BJ (cell line): ENCODE data around the gene TFF2. TPM values are rescaled to one million over a fixed set of nuclear protein-coding genes. Genes with fewer than 3 reads are reported as not detected.

Experiments used
- CTCF ChIA-PET: fragments of 350-600 bp; formaldehyde crosslinking; extraction: SDS; loops from one replicate; lab custom pipeline; 2021; ENCODE audit warnings: antibody characterized with exemption, inconsistent platforms; lab: Yijun Ruan, JAX
- POLR2A ChIA-PET: fragments of 300-600 bp; sonication (Branson Sonifier 250); formaldehyde crosslinking; extraction: SDS; loops from one replicate; lab custom pipeline; 2021; ENCODE audit warnings: antibody characterized with exemption; lab: Charles Lee
- DNase-seq: peaks from one replicate; pipeline ENCODE4 v3.0.0-alpha.2; 2011; ENCODE audit warnings: low read depth
- H3K27me3 ChIP-seq: 2 replicates; pipeline ENCODE4 v1.6.0; 2011; ENCODE audit warnings: low read length; ENCODE audit not compliant: control insufficient read depth, insufficient read depth
- H3K36me3 ChIP-seq: 2 replicates; pipeline ENCODE4 v1.5.1; 2011; ENCODE audit warnings: low read length; ENCODE audit not compliant: control insufficient read depth, insufficient read depth
- H3K4me3 ChIP-seq: 2 replicates; pipeline ENCODE4 v1.5.1; 2011; ENCODE audit warnings: low read depth, mild to moderate bottlenecking, control low read depth, low read length
- polyA plus RNA-seq: library from polyadenylated mRNA; depleted of rRNA; stranded (reverse); fragments of >200 nt; gene quantifications from 2 replicates; pipeline ENCODE4 v1.2.3, GENCODE V29; 2011
- TF ChIP-seq, protein P1 (sequence below): IDR thresholded peaks from 2 replicates; pipeline ENCODE4 v1.5.1; 2011; ENCODE audit warnings: low read depth, mild to moderate bottlenecking, control low read depth, inconsistent platforms, low read length, moderate library complexity; ENCODE audit not compliant: insufficient read depth

TFF2 gene
- polyA plus RNA-seq, 1 experiment, result not detected

DNA sequence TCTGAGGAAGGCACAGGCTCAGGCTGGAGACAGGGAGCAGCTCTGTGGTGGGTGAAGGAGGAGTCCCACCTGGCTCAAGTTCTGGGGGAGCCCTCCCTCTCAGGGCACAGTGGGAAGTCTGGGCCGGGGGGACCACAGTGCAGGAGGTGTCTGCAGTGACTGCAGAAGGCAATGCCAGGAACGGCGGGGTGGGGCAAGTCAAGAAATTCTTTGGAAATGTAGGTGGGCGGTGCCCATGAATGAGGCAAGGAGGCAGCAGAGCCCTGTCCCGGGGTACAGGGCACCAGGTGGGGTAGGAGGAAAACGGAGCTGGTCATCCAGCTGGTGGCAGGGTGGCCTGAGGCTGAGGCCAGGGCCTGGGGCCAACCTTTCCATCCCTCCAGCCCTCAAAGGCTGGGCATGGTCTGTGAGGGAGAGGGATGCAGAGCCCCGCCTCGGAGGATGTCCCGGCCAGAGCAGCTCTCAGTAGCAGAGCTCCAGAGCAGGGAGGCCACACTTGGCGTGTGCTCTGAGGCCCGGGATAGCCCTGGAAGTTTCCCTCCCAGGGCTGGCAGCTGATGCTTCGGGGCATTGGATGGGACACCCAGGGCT lies 40.3 kb downstream of the TFF2 start:
- POLR2A ChIA-PET, result no interaction called here
- Histone ChIP-seq H3K4me3 (no peak overlapping the region), H3K27me3 (peaks cover 5% of the 10 kb centered on the region; the same call in 1 of the 2 replicates), H3K36me3 (no peaks in the 10 kb centered on the region)
- CTCF ChIA-PET, result interaction anchor here (0.8 to 3.4 kb wide), 10 partner anchors 9 to 165 kb away, joined by 3 to 19 read pairs (median 8); no protein-coding TSS in a partner anchor
- no peak for DNase-seq
- TF ChIP-seq, protein P1, sequence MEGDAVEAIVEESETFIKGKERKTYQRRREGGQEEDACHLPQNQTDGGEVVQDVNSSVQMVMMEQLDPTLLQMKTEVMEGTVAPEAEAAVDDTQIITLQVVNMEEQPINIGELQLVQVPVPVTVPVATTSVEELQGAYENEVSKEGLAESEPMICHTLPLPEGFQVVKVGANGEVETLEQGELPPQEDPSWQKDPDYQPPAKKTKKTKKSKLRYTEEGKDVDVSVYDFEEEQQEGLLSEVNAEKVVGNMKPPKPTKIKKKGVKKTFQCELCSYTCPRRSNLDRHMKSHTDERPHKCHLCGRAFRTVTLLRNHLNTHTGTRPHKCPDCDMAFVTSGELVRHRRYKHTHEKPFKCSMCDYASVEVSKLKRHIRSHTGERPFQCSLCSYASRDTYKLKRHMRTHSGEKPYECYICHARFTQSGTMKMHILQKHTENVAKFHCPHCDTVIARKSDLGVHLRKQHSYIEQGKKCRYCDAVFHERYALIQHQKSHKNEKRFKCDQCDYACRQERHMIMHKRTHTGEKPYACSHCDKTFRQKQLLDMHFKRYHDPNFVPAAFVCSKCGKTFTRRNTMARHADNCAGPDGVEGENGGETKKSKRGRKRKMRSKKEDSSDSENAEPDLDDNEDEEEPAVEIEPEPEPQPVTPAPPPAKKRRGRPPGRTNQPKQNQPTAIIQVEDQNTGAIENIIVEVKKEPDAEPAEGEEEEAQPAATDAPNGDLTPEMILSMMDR, result no peak

- CTCF ChIA-PET, result interaction anchor here (0.8 to 3.4 kb wide), 10 partner anchors 8 to 164 kb away, joined by 3 to 19 read pairs (median 8); no protein-coding TSS in a partner anchor
- H3K27me3 ChIP-seq, result peaks cover 5% of the 10 kb centered on the region; the same call in 1 of the 2 replicates
- no peak overlapping the region for H3K4me3 ChIP-seq
- no peak for DNase-seq
- POLR2A ChIA-PET, result no interaction called here
- TF ChIP-seq, protein P1, result peak; percentile 69
- no peaks in the 10 kb centered on the region for H3K36me3 ChIP-seq
Measured at GRCh38 chr21:42309753-42310213, 41.0 kb downstream of the TFF2 start.

- peaks cover 5% of the 10 kb centered on the region; the same call in 1 of the 2 replicates for H3K27me3 ChIP-seq
- no peak overlapping the region for H3K4me3 ChIP-seq
- DNase-seq, result no peak
- ChIA-PET POLR2A (no interaction called here), CTCF (interaction anchor here (1.0 to 3.4 kb wide), 7 partner anchors 10 to 164 kb away, joined by 3 to 19 read pairs (median 7); no protein-coding TSS in a partner anchor)
- TF ChIP-seq, protein P1, result no peak
- no peaks in the 10 kb centered on the region for H3K36me3 ChIP-seq
Measured at GRCh38 chr21:42308914-42309752, 41.7 kb downstream of the TFF2 start.

DNA sequence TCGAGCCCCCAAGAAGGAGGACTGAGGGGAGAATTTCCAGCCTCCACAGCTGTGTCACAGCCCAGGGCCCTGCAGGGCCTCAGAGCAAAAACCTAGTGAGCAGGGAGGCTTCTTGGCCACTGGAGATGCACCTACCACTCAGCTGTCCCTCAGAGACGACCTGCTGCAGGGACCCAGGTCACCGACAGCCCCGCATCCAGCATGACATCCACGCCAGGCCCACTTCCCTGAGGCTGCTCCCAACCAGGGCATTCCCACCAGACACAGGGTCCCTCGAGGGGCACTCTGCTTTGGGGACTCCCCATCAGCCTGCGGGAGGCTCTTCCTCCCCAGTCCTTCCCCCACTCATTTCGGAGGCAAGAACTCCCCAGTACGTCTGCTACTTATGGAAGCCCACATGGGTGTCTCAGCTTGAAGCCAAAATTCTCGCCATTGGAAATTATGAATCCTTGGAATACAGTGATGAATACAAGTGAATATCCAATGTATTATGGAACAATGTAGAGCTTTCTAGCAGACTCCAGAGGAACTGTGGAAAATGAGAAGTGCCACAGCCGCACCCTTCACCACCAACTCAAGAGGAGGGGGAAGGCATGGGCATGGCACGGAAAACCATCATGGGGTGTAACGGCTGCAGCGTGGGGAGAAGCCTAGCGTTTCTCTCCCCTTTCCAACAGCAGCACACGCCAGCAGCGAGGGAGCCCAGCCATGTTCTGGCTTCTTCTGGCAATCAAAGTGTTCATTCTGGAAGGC lies 42.5 kb downstream of the TFF2 start:
- POLR2A ChIA-PET, result no interaction called here
- Histone ChIP-seq H3K4me3 (no peak overlapping the region), H3K36me3 (no peaks in the 10 kb centered on the region), H3K27me3 (peaks cover 4% of the 10 kb centered on the region; the same call in 1 of the 2 replicates)
- CTCF ChIA-PET, result interaction anchor here (1.1 to 3.4 kb wide), 2 partner anchors 11 to 163 kb away, joined by 3 to 19 read pairs; no protein-coding TSS in a partner anchor
- no peak for DNase-seq
- TF ChIP-seq, protein P1, result no peak
